ENCODE results near the gene PFDN4. TPM values are rescaled to one million over a fixed set of nuclear protein-coding genes. Genes with fewer than 3 reads are reported as not detected.

The PFDN4 gene
- total RNA-seq (2014; rRNA removed; shearing (Covaris generic); ENCODE audit: low replicate concordance) = 245 and 300 TPM in 2 replicates

GRCh38 chr20:54207743-54208547 lies at the start of gene PFDN4:
TSS of gene PFDN4 (plus strand) at chr20:54208087. CDS start at chr20:54208101, 14 bp downstream.
- in situ Hi-C loops (cut with HindIII; ENCODE audit: low pct_unique_long_range_greater_than_20kb, low sequenced_read_pairs) = no loop called here
- DNase-seq (ENCODE audit: low read depth) = peak; percentile 91

GRCh38 chr20:54158226-54158625 lies 49.7 kb upstream of the PFDN4 start:
- in situ Hi-C loops (cut with HindIII; ENCODE audit: low pct_unique_long_range_greater_than_20kb, low sequenced_read_pairs) = no loop called here

GRCh38 chr20:54158856-54159418 lies 49.0 kb upstream of the PFDN4 start:
- in situ Hi-C loops (cut with HindIII; ENCODE audit: low pct_unique_long_range_greater_than_20kb, low sequenced_read_pairs) = no loop called here
- DNase-seq (ENCODE audit: low read depth) = no peak

More at GRCh38 chr20:54158226-54158625, 49.7 kb upstream of the PFDN4 start:
- no peak for DNase-seq (ENCODE audit: low read depth)

GRCh38 chr20:54160065-54161007 lies 47.6 kb upstream of the PFDN4 start:
- no peak for DNase-seq (ENCODE audit: low read depth)
- in situ Hi-C loops (cut with HindIII; ENCODE audit: low pct_unique_long_range_greater_than_20kb, low sequenced_read_pairs) = no loop called here

GRCh38 chr20:54161008-54161820 lies 46.7 kb upstream of the PFDN4 start:
- no peak for DNase-seq (ENCODE audit: low read depth)
- in situ Hi-C loops (cut with HindIII; ENCODE audit: low pct_unique_long_range_greater_than_20kb, low sequenced_read_pairs) = no loop called here

GRCh38 chr20:54161821-54162149 lies 46.1 kb upstream of the PFDN4 start:
- no peak for DNase-seq (ENCODE audit: low read depth)
- in situ Hi-C loops (cut with HindIII; ENCODE audit: low pct_unique_long_range_greater_than_20kb, low sequenced_read_pairs) = no loop called here

GRCh38 chr20:54162378-54163009 lies 45.4 kb upstream of the PFDN4 start:
- DNase-seq (ENCODE audit: low read depth) = no peak
- in situ Hi-C loops (cut with HindIII; ENCODE audit: low pct_unique_long_range_greater_than_20kb, low sequenced_read_pairs) = no loop called here

- no peak for DNase-seq (ENCODE audit: low read depth)
- in situ Hi-C loops (cut with HindIII; ENCODE audit: low pct_unique_long_range_greater_than_20kb, low sequenced_read_pairs) = no loop called here
Measured at GRCh38 chr20:54163402-54163801, 44.5 kb upstream of the PFDN4 start.

GRCh38 chr20:54165014-54165413 lies 42.9 kb upstream of the PFDN4 start:
- DNase-seq (ENCODE audit: low read depth) = no peak
- in situ Hi-C loops (cut with HindIII; ENCODE audit: low pct_unique_long_range_greater_than_20kb, low sequenced_read_pairs) = no loop called here

- in situ Hi-C loops (cut with HindIII; ENCODE audit: low pct_unique_long_range_greater_than_20kb, low sequenced_read_pairs) = no loop called here
- no peak for DNase-seq (ENCODE audit: low read depth)
Measured at GRCh38 chr20:54165803-54166202, 42.1 kb upstream of the PFDN4 start.

- in situ Hi-C loops (cut with HindIII; ENCODE audit: low pct_unique_long_range_greater_than_20kb, low sequenced_read_pairs) = no loop called here
- no peak for DNase-seq (ENCODE audit: low read depth)
Measured at GRCh38 chr20:54166987-54167662, 40.8 kb upstream of the PFDN4 start.

GRCh38 chr20:54167909-54168872 lies 39.7 kb upstream of the PFDN4 start:
- peak; percentile 33 for DNase-seq (ENCODE audit: low read depth)
- in situ Hi-C loops (cut with HindIII; ENCODE audit: low pct_unique_long_range_greater_than_20kb, low sequenced_read_pairs) = no loop called here

GRCh38 chr20:54168961-54169862 lies 38.7 kb upstream of the PFDN4 start:
- no peak for DNase-seq (ENCODE audit: low read depth)
- in situ Hi-C loops (cut with HindIII; ENCODE audit: low pct_unique_long_range_greater_than_20kb, low sequenced_read_pairs) = no loop called here

GRCh38 chr20:54170026-54170471 lies 37.8 kb upstream of the PFDN4 start:
- no peak for DNase-seq (ENCODE audit: low read depth)
- in situ Hi-C loops (cut with HindIII; ENCODE audit: low pct_unique_long_range_greater_than_20kb, low sequenced_read_pairs) = no loop called here

GRCh38 chr20:54170963-54171362 lies 36.9 kb upstream of the PFDN4 start:
- DNase-seq (ENCODE audit: low read depth) = no peak
- in situ Hi-C loops (cut with HindIII; ENCODE audit: low pct_unique_long_range_greater_than_20kb, low sequenced_read_pairs) = no loop called here

Measured in Caki2 (cell line).